SU-DHL-6 (cell line): Measurements from ENCODE around the gene WASF3.

ENCODE experiments used
- H2AFZ ChIP-seq: fragments of 200-600 bp; sonication (generic); 2 replicates; pipeline ENCODE4 v1.6.1; 2014; ENCODE audit warnings: low read depth, mild to moderate bottlenecking, moderate library complexity, mixed read lengths, antibody characterized with exemption, low read length; ENCODE audit not compliant: severe bottlenecking
- H3F3A ChIP-seq: fragments of 200-600 bp; shearing (Covaris generic); 2 replicates; pipeline ENCODE4 v1.6.0; 2016; ENCODE audit warnings: antibody characterized with exemption, mild to moderate bottlenecking; ENCODE audit not compliant: insufficient read depth
- H3K27ac ChIP-seq: fragments of 200-600 bp; sonication (generic); 2 replicates; pipeline ENCODE4 v1.5.1; 2016; ENCODE audit warnings: low read depth, mild to moderate bottlenecking, low read length, moderate library complexity, mixed read lengths
- H3K27me3 ChIP-seq: fragments of 200-600 bp; sonication (generic), shearing (Covaris generic); 2 replicates; pipeline ENCODE4 v1.6.0; 2014; ENCODE audit warnings: mild to moderate bottlenecking, low read length
- H3K36me3 ChIP-seq: fragments of 200-600 bp; sonication (generic); 2 replicates; pipeline ENCODE4 v1.6.1; 2014; ENCODE audit warnings: mild to moderate bottlenecking, low read length, mixed read lengths
- H3K4me2 ChIP-seq: fragments of 300-600, 200-600 bp; shearing (Covaris generic), sonication (generic); 2 replicates; pipeline ENCODE4 v1.6.0; 2014; ENCODE audit warnings: low read length, low read depth, mild to moderate bottlenecking; ENCODE audit not compliant: poor library complexity, severe bottlenecking
- H3K4me3 ChIP-seq: fragments of 200-600 bp; sonication (generic); 2 replicates; pipeline ENCODE4 v1.5.1; 2014; ENCODE audit warnings: antibody characterized with exemption, low read length, mild to moderate bottlenecking, mixed read lengths; ENCODE audit not compliant: insufficient read depth, poor library complexity, severe bottlenecking
- H3K79me2 ChIP-seq: fragments of 200-600 bp; sonication (generic); 2 replicates; pipeline ENCODE4 v1.6.1; 2014; ENCODE audit warnings: mild to moderate bottlenecking, low read length, moderate library complexity; ENCODE audit not compliant: insufficient read depth
- H3K9ac ChIP-seq: fragments of 200-600 bp; sonication (generic); 2 replicates; pipeline ENCODE4 v1.7.0; 2014; ENCODE audit warnings: mild to moderate bottlenecking, low read length
- H3K9me2 ChIP-seq: fragments of 200-600 bp; sonication (generic); replicated peaks from 2 replicates; pipeline ENCODE4 v1.6.1; 2014; ENCODE audit warnings: low read length; ENCODE audit not compliant: insufficient read depth
- H3K9me3 ChIP-seq: fragments of 200-600 bp; sonication (generic); 2 replicates; pipeline ENCODE4 v1.6.1; 2014; ENCODE audit warnings: low read length, mixed read lengths; ENCODE audit not compliant: insufficient read depth
- H4K20me1 ChIP-seq: fragments of 200-600 bp; sonication (generic); 2 replicates; pipeline ENCODE4 v1.6.1; 2014; ENCODE audit warnings: low read depth, mild to moderate bottlenecking, antibody characterized with exemption, low read length, moderate library complexity, mixed read lengths
- CTCF ChIP-seq: fragments of 200-600 bp; sonication (generic); IDR thresholded peaks from one replicate; pipeline ENCODE4 v1.5.1; 2017; ENCODE audit warnings: antibody characterized with exemption, mild to moderate bottlenecking, low read length, moderate library complexity; ENCODE audit not compliant: insufficient read depth, poor library complexity, severe bottlenecking
- EZH2phosphoT487 ChIP-seq: fragments of 200-600 bp; sonication (generic), shearing (Covaris generic); conservative IDR thresholded peaks from 2 replicates; pipeline ENCODE4 v1.6.1; 2018; ENCODE audit warnings: mild to moderate bottlenecking, antibody characterized with exemption, low read length, moderate library complexity, mixed read lengths

WASF3 gene

GRCh38 chr13:26618726-26619125, 61.2 kb downstream of the WASF3 start:
- H3K4me2 ChIP-seq = no peak overlapping the region
- no peaks in the 10 kb centered on the region for H3K9me2 ChIP-seq
- peaks cover 3% of the 10 kb centered on the region; the same call in 1 of the 2 replicates for H3K9me3 ChIP-seq
- H3K79me2 ChIP-seq = no peaks in the 10 kb centered on the region
- TF ChIP-seq CTCF (no peak), EZH2phosphoT487 (no peak)
- no peaks in the 10 kb centered on the region for H4K20me1 ChIP-seq
- H3K27me3 ChIP-seq = no peaks in the 10 kb centered on the region
- no peak overlapping the region for H3K4me3 ChIP-seq
- H3K27ac ChIP-seq = no peak overlapping the region
- H3F3A ChIP-seq = no peaks in the 10 kb centered on the region
- no peaks in the 10 kb centered on the region for H3K36me3 ChIP-seq
- no peak overlapping the region for H3K9ac ChIP-seq
- no peak overlapping the region for H2AFZ ChIP-seq

DNA sequence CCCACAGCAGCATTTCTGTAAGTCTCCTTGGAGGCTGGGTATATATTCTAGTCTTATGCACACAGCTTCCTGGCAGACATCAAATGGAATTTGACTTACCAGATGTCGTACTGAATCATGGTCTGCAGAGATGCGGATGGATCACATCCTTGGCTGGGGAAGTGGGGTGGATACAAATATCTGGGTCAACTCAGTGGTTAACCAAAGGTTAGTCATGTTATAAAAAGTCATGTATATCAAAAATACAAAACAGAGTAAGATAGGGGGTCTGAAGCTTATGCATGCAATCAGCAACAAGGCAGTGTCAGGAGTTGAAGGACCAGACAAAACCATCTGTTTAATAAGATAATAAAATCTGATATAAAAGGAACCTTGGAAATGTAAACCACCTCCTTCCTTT, 61.9 kb downstream of the WASF3 start:
- Histone ChIP-seq H3K4me2 (no peak overlapping the region), H3K9ac (no peak overlapping the region)
- TF ChIP-seq EZH2phosphoT487 (no peak), CTCF (no peak)

DNA sequence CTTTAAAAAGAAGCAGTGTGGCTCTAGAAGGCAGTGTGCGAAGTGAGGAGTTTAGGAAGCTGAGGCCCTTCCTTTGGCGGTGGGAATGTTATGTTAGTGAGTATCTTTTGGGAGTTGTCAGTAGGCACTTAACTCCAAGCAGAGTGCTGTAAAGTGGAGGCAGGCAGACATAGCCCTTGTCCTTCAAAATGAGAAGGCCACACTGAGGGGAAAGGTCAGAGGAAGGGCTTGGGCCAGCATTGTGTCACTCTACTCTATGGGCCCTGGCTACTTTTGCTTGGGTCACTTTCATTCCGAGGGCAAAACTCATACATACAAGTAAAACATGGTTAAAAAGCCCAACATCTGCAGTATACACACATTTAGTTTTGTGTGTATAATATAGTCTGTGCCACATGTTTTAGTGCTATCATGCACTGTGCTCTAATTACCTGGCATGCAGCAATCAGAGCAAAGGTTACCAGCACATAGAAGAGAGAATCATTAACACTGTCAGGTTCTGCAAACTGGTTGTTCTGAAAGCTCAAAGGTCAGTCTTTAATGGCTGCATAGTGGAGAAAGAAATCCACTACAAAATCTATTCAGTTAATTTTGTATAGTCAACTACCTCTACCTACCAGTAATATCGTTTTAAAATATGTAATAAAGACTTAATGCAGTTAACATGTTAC, 64.4 kb downstream of the WASF3 start:
- no peaks in the 10 kb centered on the region for H3K36me3 ChIP-seq
- H2AFZ ChIP-seq = no peak overlapping the region
- H4K20me1 ChIP-seq = no peaks in the 10 kb centered on the region
- no peaks in the 10 kb centered on the region for H3K9me2 ChIP-seq
- H3K79me2 ChIP-seq = no peaks in the 10 kb centered on the region
- peaks cover 11% of the 10 kb centered on the region; the same call in 1 of the 2 replicates for H3K9me3 ChIP-seq
- no peaks in the 10 kb centered on the region for H3F3A ChIP-seq
- TF ChIP-seq CTCF = no peak
- TF ChIP-seq EZH2phosphoT487 = no peak
- no peak overlapping the region for H3K27ac ChIP-seq
- H3K9ac ChIP-seq = no peak overlapping the region
- no peaks in the 10 kb centered on the region for H3K27me3 ChIP-seq
- no peak overlapping the region for H3K4me2 ChIP-seq
- H3K4me3 ChIP-seq = no peak overlapping the region

More for the DNA sequence above, 61.9 kb downstream of the WASF3 start:
- Histone ChIP-seq H3K9me3 (peaks cover 8% of the 10 kb centered on the region; the same call in 1 of the 2 replicates), H3K27me3 (no peaks in the 10 kb centered on the region), H3K79me2 (no peaks in the 10 kb centered on the region), H2AFZ (no peak overlapping the region), H3F3A (no peaks in the 10 kb centered on the region), H3K36me3 (no peaks in the 10 kb centered on the region), H3K4me3 (no peak overlapping the region), H3K9me2 (no peaks in the 10 kb centered on the region), H4K20me1 (no peaks in the 10 kb centered on the region), H3K27ac (no peak overlapping the region)
